Caco-2 (cell line): ENCODE results near the gene ENTPD2. TPM values are rescaled to one million over a fixed set of nuclear protein-coding genes. Genes with fewer than 3 reads are reported as not detected.
A peak's percentile ranks its signal among the peaks of the same experiment; 100 is the strongest.
"Not testable (repeated sequence)": the region's sequence is repeated elsewhere in the genome, so short reads cannot be mapped to it uniquely, and the experiment has no call there.

Experiments used
- BruUV-seq: library from RNA; stranded (reverse); fragments of 400-500 nt; replicated peaks from 2 replicates; lab custom pipeline; 2021; lab: Mats Ljungman, UMichigan
- CTCF ChIA-PET: fragments of 300-600 bp; sonication (Branson Sonifier 250); formaldehyde crosslinking; loops from one replicate; lab custom pipeline; 2022; ENCODE audit warnings: antibody characterized with exemption; lab: Charles Lee
- POLR2A ChIA-PET: fragments of 300-600 bp; sonication (Branson Sonifier 250); formaldehyde crosslinking; loops from one replicate; lab custom pipeline; 2022; ENCODE audit warnings: antibody characterized with exemption; lab: Charles Lee
- DNase-seq, 2 experiments: peaks; one replicate each; pipeline versions ENCODE4 v3.0.0 to v3.0.0-alpha.2; 2020 to 2022
- H3K27me3 ChIP-seq: replicated peaks from 2 replicates; pipeline ENCODE4 v1.6.0; 2011; ENCODE audit warnings: low read length; ENCODE audit not compliant: control insufficient read depth, insufficient read depth
- H3K36me3 ChIP-seq: 2 replicates; pipeline ENCODE4 v1.5.1; 2011; ENCODE audit warnings: low read length; ENCODE audit not compliant: control insufficient read depth, insufficient read depth
- H3K4me1 ChIP-seq: fragments of 250-450 bp; sonication (Bioruptor Pico); 2 replicates; pipeline ENCODE4 v1.5.1; 2020; ENCODE audit warnings: mild to moderate bottlenecking
- H3K4me3 ChIP-seq: 2 replicates; pipeline ENCODE4 v1.5.1; 2011; ENCODE audit warnings: low read depth, mild to moderate bottlenecking, control low read depth, low read length
- H3K9me3 ChIP-seq: fragments of 250-450 bp; sonication (Bioruptor Pico); 2 replicates; pipeline ENCODE4 v1.5.1; 2020; ENCODE audit warnings: mild to moderate bottlenecking, moderate library complexity
- H3K27ac Mint-ChIP-seq: one replicate; pipeline ENCODE4 v1.8.0; 2022; ENCODE audit warnings: mixed read lengths; ENCODE audit not compliant: unreplicated experiment
- H3K27me3 Mint-ChIP-seq: one replicate; pipeline ENCODE4 v1.8.0; 2022; ENCODE audit warnings: mixed read lengths; ENCODE audit not compliant: insufficient read depth, unreplicated experiment
- H3K36me3 Mint-ChIP-seq: one replicate; pipeline ENCODE4 v1.8.0; 2022; ENCODE audit warnings: mild to moderate bottlenecking, mixed read lengths; ENCODE audit not compliant: insufficient read depth, unreplicated experiment
- H3K4me1 Mint-ChIP-seq: one replicate; pipeline ENCODE4 v1.8.0; 2022; ENCODE audit warnings: low read depth, mixed read lengths; ENCODE audit not compliant: unreplicated experiment
- H3K4me3 Mint-ChIP-seq: one replicate; pipeline ENCODE4 v1.8.0; 2022; ENCODE audit warnings: mild to moderate bottlenecking, moderate library complexity, mixed read lengths; ENCODE audit not compliant: unreplicated experiment
- H3K9me3 Mint-ChIP-seq: one replicate; pipeline ENCODE4 v1.8.0; 2022; ENCODE audit warnings: mixed read lengths; ENCODE audit not compliant: unreplicated experiment
- CTCF ChIP-seq, 2 experiments: fragments of 200-600 bp in 1 of 2; IDR thresholded peaks; 1 replicate in 1 of 2; 2 replicates in 1 of 2; pipeline versions ENCODE4 v1.5.1 to v1.8.0; 2011 to 2022; ENCODE audit warnings: antibody characterized with exemption in 1 of 2, control low read depth in 1 of 2, inconsistent platforms in 1 of 2, low read depth in 1 of 2, low read length in 1 of 2, mild to moderate bottlenecking in 1 of 2, moderate library complexity in 1 of 2; ENCODE audit not compliant: insufficient read depth in 1 of 2, severe bottlenecking in 1 of 2, unreplicated experiment in 1 of 2
- intact Hi-C: fragments of 100-400 bp; cut with micrococcal nuclease; formaldehyde crosslinking; loops from one replicate; pipeline ENCODE4 v1.10.0; 2022; ENCODE audit not compliant: unreplicated experiment
- total RNA-seq: library from RNA; stranded (reverse); gene quantifications from 2 replicates; pipeline ENCODE4 v1.2.3, GENCODE V29; 2022

ENTPD2 gene
- total RNA-seq, 1 experiment from 2014 or later = 2.9 TPM

- no peaks in the 10 kb centered on the region for H3K27me3 Mint-ChIP-seq
- CTCF ChIA-PET = interaction anchor here (0.5 to 3.9 kb wide), 4 partner anchors 9 to 36 kb away, joined by 5 to 57 read pairs (median 6); partner anchors contain the start of gene NPDC1
- TF ChIP-seq CTCF (IDR thresholded peaks at IDR 0.05; ENCODE audit: insufficient read depth in 1 of 2, low read depth in 1 of 2, low read length in 1 of 2, severe bottlenecking in 1 of 2, unreplicated experiment in 1 of 2) = no peak
Observed at GRCh38 chr9:137064880-137065164, 11.0 kb upstream of the ENTPD2 start.

GRCh38 chr9:137064027-137064879 lies 10.4 kb upstream of the ENTPD2 start:
- no peak overlapping the region for H3K4me3 ChIP-seq
- CTCF ChIA-PET = interaction anchor here (0.5 to 2.1 kb wide), 14 partner anchors 9 to 222 kb away, joined by 3 to 31 read pairs (median 5); partner anchors contain the start of genes AJM1, ANAPC2, ENTPD2 and MAN1B1
- Mint-ChIP-seq H3K4me1 (peaks cover 10% of the 10 kb centered on the region), H3K27me3 (no peaks in the 10 kb centered on the region), H3K27ac (no peak overlapping the region), H3K4me3 (no peak overlapping the region), H3K36me3 (peaks cover 24% of the 10 kb centered on the region), H3K9me3 (no peaks in the 10 kb centered on the region)
- H3K9me3 ChIP-seq = no peaks in the 10 kb centered on the region
- peak; percentile 90 to 94 for TF ChIP-seq CTCF (IDR thresholded peaks at IDR 0.05; ENCODE audit: insufficient read depth in 1 of 2, low read depth in 1 of 2, low read length in 1 of 2, severe bottlenecking in 1 of 2, unreplicated experiment in 1 of 2)
- peak in 1 of 2 experiments; percentile 72 for DNase-seq
- H3K4me1 ChIP-seq = peaks cover 15% of the 10 kb centered on the region
- intact Hi-C loops = no loop called here
- POLR2A ChIA-PET = interaction anchor here (0.5 to 0.6 kb wide), 2 partner anchors 56 to 339 kb away, joined by 7 to 10 read pairs; no protein-coding TSS in a partner anchor
- H3K36me3 ChIP-seq = 0 out of 2 replicates have a peak, but pooled peaks cover 2% of the 10 kb centered on the region
- H3K27me3 ChIP-seq = no peaks in the 10 kb centered on the region
- no TSS peak for BruUV-seq

More at GRCh38 chr9:137064880-137065164, 11.0 kb upstream of the ENTPD2 start:
- Mint-ChIP-seq H3K4me3 (no peak overlapping the region), H3K27ac (no peak overlapping the region), H3K4me1 (peaks cover 10% of the 10 kb centered on the region), H3K36me3 (peaks cover 24% of the 10 kb centered on the region), H3K9me3 (no peaks in the 10 kb centered on the region)
- Histone ChIP-seq H3K27me3 (no peaks in the 10 kb centered on the region), H3K4me3 (no peak overlapping the region), H3K4me1 (peaks cover 15% of the 10 kb centered on the region), H3K36me3 (0 out of 2 replicates have a peak, but pooled peaks cover 2% of the 10 kb centered on the region), H3K9me3 (no peaks in the 10 kb centered on the region)
- POLR2A ChIA-PET = interaction anchor here (0.5 kb wide), 1 partner anchor 340 kb away, joined by 10 read pairs; no protein-coding TSS in a partner anchor
- DNase-seq = no peak
- BruUV-seq = no TSS peak
- intact Hi-C loops = no loop called here

- ChIA-PET POLR2A (interaction anchor here (0.6 kb wide), 1 partner anchor 57 kb away, joined by 7 read pairs; no protein-coding TSS in a partner anchor), CTCF (interaction anchor here (0.6 to 2.1 kb wide), 12 partner anchors 8 to 221 kb away, joined by 3 to 31 read pairs (median 4); partner anchors contain the start of genes AJM1, ANAPC2, ENTPD2 and MAN1B1)
- TF ChIP-seq CTCF (IDR thresholded peaks at IDR 0.05; ENCODE audit: insufficient read depth in 1 of 2, low read depth in 1 of 2, low read length in 1 of 2, severe bottlenecking in 1 of 2, unreplicated experiment in 1 of 2) = no peak
- H3K27me3 Mint-ChIP-seq = no peaks in the 10 kb centered on the region
- no peak overlapping the region for H3K27ac Mint-ChIP-seq
- Histone ChIP-seq H3K4me3 (no peak overlapping the region), H3K36me3 (0 out of 2 replicates have a peak, but pooled peaks cover 2% of the 10 kb centered on the region), H3K27me3 (no peaks in the 10 kb centered on the region), H3K9me3 (no peaks in the 10 kb centered on the region), H3K4me1 (peaks cover 7% of the 10 kb centered on the region)
- no peak for DNase-seq
- peaks cover 8% of the 10 kb centered on the region for H3K4me1 Mint-ChIP-seq
- no peak overlapping the region for H3K4me3 Mint-ChIP-seq
- BruUV-seq = no TSS peak
- peaks cover 23% of the 10 kb centered on the region for H3K36me3 Mint-ChIP-seq
- no peaks in the 10 kb centered on the region for H3K9me3 Mint-ChIP-seq
- intact Hi-C loops = no loop called here
Observed at GRCh38 chr9:137063311-137064026, 9.6 kb upstream of the ENTPD2 start.

GRCh38 chr9:137062798-137063197 lies 8.9 kb upstream of the ENTPD2 start:
- CTCF ChIA-PET = interaction anchor here (2.1 kb wide), 1 partner anchor 16 kb away, joined by 31 read pairs; the partner anchor contains the start of gene NPDC1
- H3K4me1 Mint-ChIP-seq, BruUV-seq: not testable (repeated sequence)

More at GRCh38 chr9:137062798-137063197, 8.9 kb upstream of the ENTPD2 start:
- H3K27me3 ChIP-seq, H3K9me3 Mint-ChIP-seq, H3K9me3 ChIP-seq, H3K27me3 Mint-ChIP-seq, POLR2A ChIA-PET, intact Hi-C loops, H3K36me3 ChIP-seq, H3K4me3 ChIP-seq, DNase-seq, H3K4me3 Mint-ChIP-seq, H3K27ac Mint-ChIP-seq, H3K4me1 ChIP-seq: not testable (repeated sequence)
- peaks cover 17% of the 10 kb centered on the region for H3K36me3 Mint-ChIP-seq
